Subcutaneous adipose tissue (tissue), 4 donors: Measurements from ENCODE around the gene PABPN1L. TPM values are rescaled to one million over a fixed set of nuclear protein-coding genes. Genes with fewer than 3 reads are reported as not detected.

ENCODE experiments used
- total RNA-seq, 4 donors: library from RNA; depleted of rRNA; stranded (reverse); fragments of >200 nt; gene quantifications; one replicate each; pipeline ENCODE4 v1.1.0, GENCODE V29; 2016
- TF ChIP-seq, protein P1 (sequence below): fragments of 450-650 bp; IDR thresholded peaks from one replicate; pipeline ENCODE4 v1.5.1; 2016; ENCODE audit warnings: low read depth, mild to moderate bottlenecking, control low read depth, antibody characterized with exemption, moderate library complexity

The PABPN1L gene
- total RNA-seq, 4 donors from 2014 or later = not detected

DNA sequence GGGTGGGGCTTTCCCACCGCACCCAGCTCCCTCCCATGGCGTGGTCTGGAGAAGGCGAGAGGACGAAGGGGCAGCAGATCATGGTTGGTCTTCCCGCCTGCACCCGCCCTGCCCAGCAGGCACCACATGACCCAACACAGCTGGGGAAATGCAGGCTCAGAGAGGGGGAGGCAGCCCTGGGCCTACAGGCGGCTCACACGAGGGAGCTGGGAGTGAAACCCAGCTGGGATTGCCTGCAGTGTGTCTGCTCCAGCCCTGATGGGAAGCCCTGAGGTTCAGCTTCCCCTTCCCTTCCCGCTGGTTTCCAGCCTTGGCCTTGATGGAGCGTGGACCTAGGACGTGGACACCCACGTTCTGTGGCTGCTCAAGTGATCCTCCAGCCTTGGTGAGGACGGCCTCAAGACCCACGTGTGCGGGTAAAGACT is 20.0 kb upstream of the PABPN1L start:
- TF ChIP-seq, protein P1, sequence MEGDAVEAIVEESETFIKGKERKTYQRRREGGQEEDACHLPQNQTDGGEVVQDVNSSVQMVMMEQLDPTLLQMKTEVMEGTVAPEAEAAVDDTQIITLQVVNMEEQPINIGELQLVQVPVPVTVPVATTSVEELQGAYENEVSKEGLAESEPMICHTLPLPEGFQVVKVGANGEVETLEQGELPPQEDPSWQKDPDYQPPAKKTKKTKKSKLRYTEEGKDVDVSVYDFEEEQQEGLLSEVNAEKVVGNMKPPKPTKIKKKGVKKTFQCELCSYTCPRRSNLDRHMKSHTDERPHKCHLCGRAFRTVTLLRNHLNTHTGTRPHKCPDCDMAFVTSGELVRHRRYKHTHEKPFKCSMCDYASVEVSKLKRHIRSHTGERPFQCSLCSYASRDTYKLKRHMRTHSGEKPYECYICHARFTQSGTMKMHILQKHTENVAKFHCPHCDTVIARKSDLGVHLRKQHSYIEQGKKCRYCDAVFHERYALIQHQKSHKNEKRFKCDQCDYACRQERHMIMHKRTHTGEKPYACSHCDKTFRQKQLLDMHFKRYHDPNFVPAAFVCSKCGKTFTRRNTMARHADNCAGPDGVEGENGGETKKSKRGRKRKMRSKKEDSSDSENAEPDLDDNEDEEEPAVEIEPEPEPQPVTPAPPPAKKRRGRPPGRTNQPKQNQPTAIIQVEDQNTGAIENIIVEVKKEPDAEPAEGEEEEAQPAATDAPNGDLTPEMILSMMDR = no peak

DNA sequence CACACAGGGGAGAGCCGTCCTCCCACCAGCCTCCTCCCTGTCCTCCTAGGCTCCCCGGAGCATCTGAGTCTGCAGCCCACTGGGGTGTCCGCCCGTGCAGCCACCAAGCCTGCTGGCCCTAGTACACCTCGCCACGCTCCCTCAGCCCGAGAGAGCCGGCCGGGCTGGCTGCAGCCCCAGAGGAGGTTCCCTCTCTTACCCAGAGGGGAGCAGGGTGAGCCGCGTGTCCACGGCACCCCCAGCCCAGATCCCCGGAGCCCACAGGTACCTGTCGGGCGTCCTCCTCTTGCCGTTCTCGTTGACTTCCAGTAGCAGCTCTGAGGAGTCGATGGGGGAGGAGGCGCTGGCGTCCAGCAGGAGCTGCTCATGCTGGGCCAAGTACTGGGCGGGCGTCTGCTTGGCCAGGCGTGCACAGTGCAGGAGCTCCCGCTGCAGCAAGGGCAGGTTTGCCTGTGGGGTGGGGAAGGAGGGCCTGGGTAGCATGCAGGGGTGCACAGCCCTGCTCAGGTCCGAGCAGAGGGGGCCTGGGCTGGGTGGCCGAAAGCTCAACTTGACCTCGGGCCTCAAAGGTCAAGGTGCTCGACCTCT is 19.3 kb upstream of the PABPN1L start:
- TF ChIP-seq, protein P1 = no peak

DNA sequence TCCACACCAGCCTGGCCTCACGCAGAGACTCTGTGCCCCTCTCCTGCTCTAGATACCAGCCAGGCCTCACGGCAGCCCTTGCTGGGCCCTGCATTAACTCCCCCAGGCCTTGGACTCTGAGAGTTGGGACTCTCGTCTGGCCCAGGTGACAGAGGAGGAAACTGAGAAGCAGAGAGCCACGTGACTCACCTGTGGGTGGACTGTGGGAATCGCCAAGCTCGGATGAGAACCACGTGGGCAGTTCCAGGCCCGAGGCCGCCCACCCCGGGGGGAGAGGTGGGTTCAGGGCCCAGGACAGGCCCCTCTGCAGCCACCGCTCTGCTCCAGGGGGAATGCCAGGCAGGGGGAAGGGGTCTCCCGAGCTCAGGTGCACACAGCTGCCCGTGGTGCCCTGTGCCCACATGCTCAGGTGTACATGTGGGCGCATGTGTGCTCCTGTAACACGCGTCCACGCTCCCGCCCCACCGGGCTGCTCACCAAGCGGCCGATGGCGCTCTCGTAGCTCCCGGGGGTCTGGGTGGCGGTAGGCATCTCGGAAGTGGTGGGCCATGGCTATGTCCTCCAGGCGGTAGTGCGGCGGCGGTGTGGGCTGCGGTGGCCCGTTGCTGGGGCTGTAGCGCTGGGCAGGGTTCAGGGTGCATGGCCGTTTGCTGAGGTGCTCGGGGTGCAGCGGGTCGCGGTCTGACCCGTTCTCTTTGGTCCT is 18.3 kb upstream of the PABPN1L start:
- TF ChIP-seq, protein P1 = no peak

DNA sequence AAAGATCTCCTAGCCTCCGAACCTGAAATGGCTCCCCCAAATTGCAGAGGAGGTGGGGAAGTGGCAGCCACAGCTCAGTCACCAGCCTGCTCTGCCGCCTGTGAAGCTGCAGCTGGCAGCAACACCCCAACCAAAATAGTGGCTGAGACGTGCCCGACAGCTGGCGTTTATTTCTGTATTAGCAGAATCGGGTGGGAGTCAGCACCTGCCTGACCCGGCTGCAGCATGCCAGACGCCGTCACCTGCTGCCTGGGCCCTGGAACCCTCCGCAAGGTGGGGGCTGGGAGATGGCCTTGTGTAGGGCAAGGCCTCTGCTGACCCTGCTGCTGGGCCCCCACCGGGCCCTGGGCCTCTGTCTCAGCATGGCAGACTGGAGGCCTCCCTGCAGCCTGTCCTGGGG is 17.5 kb upstream of the PABPN1L start:
- TF ChIP-seq, protein P1 = no peak

DNA sequence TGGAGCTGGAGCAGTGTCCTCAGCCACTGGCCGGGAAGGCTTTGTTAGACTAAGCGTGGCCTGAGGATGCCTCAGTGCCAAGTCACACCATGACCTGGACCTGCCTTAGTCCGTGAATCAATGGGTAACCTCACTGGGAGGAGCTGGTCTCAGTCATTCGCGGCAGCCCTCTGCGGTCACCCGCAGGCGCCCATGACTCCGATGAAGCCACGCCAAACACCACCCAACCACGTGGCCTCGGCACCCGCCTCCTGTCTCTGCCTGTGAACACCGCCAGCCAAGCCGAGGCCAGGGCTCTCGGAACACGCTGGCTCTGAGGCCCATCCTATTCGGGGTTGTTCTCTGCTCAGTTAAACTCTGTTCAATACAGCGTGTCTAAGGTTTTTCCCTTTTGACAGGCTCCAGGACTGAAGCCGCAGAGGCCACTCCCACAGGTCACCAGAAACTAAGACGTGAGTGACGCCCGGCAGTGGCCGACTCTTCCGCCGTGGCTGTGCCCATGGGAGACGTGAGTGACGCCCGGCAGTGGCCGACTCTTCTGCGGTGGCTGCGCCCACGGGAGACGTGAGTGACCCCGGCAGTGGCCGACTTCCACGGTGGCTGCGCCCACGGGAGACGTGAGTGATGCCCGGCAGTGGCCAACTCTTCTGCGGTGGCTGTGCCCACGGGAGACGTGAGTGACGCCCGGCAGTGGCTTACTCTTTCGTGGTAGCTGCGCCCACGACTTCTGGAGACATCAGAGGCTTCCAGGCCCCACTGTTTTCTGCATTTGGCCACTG is 16.8 kb upstream of the PABPN1L start:
- TF ChIP-seq, protein P1 = no peak

DNA sequence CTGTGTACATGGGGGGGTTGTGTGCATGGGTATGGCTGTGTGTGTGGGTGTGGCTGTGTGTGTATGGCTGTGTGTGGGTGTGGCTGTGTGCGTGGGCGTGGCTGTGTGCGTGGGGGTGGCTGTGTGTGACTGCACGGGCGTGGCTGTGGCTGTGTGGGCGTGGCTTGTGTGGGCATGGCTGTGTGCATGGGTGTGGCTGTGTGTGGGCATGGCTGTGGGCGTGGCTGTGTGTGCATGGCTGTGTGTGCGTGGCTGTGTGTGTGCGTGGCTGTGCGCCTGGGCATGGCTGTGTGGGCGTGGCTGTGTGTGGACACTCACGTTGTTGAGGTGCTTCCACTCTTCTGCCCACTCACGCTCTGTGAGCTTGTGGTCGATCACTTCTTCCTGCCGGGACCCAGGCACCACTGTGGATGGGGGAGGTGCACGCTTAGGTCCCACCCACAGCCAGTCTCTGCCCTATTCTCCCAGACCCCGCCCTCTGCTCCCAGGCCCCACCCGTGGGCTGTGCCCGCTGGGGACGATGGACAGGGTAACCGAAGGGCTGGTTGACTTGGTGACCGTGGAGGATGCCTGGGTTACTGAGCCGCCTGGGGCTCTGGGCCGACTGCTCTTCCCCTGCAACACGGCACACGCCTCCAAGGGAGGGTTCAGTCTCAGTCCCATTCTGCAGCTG is 16.0 kb upstream of the PABPN1L start:
- TF ChIP-seq, protein P1 = no peak
